Activated naive CD4-positive, alpha-beta T cell treated with anti-CD3 and anti-CD28 coated beads, Interleukin-2, amount 50 U/mL, for 24 hours (primary cell): ENCODE results near the gene OR7D2.

Source experiments
- H3K27ac Mint-ChIP-seq: one replicate; pipeline ENCODE4 v1.8.0; 2021; ENCODE audit warnings: mild to moderate bottlenecking, mixed read lengths
- H3K27me3 Mint-ChIP-seq: one replicate; pipeline ENCODE4 v1.8.0; 2021; ENCODE audit warnings: mixed read lengths
- H3K36me3 Mint-ChIP-seq: one replicate; pipeline ENCODE4 v1.8.0; 2021; ENCODE audit warnings: mixed read lengths
- H3K4me1 Mint-ChIP-seq: one replicate; pipeline ENCODE4 v1.8.0; 2021; ENCODE audit warnings: mixed read lengths
- H3K4me3 Mint-ChIP-seq: one replicate; pipeline ENCODE4 v1.8.0; 2021; ENCODE audit warnings: mild to moderate bottlenecking, mixed read lengths
- H3K9me3 Mint-ChIP-seq: one replicate; pipeline ENCODE4 v1.8.0; 2021; ENCODE audit warnings: mixed read lengths

OR7D2 gene

DNA sequence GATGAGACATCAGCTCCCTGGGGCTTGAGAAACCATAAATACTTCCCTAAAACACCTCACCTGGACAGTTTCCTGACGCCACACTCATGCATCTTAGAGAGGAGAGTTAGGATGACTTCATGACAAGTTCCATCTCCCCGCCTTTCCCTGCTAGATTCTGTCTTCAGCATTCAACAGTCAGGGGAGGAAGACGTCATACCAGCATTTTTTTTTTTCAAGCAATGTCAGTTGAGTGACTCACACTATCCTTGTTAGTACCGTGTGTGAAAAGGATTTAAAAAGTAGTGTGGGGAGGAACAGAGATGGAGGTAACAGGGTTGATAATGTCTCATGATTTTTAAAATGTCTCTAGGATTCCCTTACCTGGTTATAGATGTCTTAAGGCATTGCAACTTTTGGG, at the start of gene OR7D2:
Gene OR7D2 (plus strand): TSS at position 79 of the 400 bp plus-strand sequence. CDS start 6,803 bp downstream, outside the sequence.
- Mint-ChIP-seq H3K27ac (no peak within 1 kb of the TSS), H3K36me3 (no peaks in the 10 kb centered on the region), H3K4me1 (no peaks in the 10 kb centered on the region), H3K27me3 (peaks cover 3% of the 10 kb centered on the region), H3K9me3 (peaks cover 5% of the 10 kb centered on the region), H3K4me3 (no peak within 1 kb of the TSS)

DNA sequence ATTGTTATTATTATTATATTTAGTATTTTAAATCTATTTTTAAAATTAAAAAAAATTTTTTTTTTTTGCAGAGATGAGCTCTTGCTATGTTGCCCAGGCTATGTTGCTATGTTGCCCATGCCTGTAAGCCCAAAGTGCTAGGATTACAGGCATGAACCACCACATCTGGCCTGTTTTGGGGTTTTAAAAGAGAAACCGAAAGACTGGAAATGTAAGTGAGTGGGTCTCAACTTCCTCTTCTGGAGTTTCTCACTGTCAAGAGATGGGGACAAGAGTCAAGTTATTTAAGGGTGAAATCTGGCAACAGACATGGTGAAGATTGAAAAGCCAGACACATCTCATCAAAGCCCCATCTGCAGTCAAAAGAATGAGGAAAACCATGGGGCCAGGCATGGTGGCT, 47.8 kb upstream of the OR7D2 start:
- H3K4me3 Mint-ChIP-seq: no peak overlapping the region
- H3K4me1 Mint-ChIP-seq: peaks cover 8% of the 10 kb centered on the region
- no peaks in the 10 kb centered on the region for H3K36me3 Mint-ChIP-seq
- no peaks in the 10 kb centered on the region for H3K9me3 Mint-ChIP-seq
- peaks cover 5% of the 10 kb centered on the region for H3K27me3 Mint-ChIP-seq
- H3K27ac Mint-ChIP-seq: no peak overlapping the region

- Mint-ChIP-seq H3K27ac (no peak overlapping the region), H3K36me3 (no peaks in the 10 kb centered on the region), H3K27me3 (peaks cover 2% of the 10 kb centered on the region), H3K4me1 (peaks cover 13% of the 10 kb centered on the region), H3K4me3 (no peak overlapping the region), H3K9me3 (no peaks in the 10 kb centered on the region)
Observed at GRCh38 chr19:9132422-9132821, 46.4 kb upstream of the OR7D2 start.

DNA sequence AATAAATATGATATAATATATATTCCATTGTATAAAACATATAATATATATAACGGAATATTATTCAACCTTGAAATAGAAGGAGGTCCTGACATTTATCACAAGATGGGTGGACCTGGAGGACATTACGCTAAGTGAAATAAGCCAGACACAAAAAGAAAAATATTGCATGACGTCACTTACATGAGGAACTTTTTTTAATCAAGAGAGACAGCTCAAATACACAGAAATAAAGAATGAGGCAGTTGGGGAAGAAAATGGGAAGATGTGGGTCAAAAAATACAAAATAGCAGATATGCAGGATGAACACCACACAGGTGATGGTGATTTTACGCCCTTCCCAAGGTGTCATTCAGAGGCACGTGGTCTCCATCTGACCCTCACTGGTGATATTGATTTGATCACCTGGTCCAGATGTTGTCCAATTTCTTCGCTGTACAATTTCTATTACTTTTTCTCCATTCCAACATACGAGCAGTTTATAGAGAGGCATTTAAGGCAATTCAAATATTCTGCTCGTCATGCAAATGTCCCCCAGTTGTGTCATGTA, 39.1 kb upstream of the OR7D2 start:
- Mint-ChIP-seq H3K27ac (peak overlapping the region; percentile 97), H3K4me1 (peaks cover 42% of the 10 kb centered on the region), H3K4me3 (peak overlapping the region; percentile 94), H3K9me3 (no peaks in the 10 kb centered on the region), H3K36me3 (peaks cover 17% of the 10 kb centered on the region), H3K27me3 (no peaks in the 10 kb centered on the region)

- Mint-ChIP-seq H3K36me3 (peaks cover 21% of the 10 kb centered on the region), H3K27ac (peak within 1 kb of the TSS; percentile 97), H3K27me3 (no peaks in the 10 kb centered on the region), H3K9me3 (no peaks in the 10 kb centered on the region), H3K4me1 (peaks cover 42% of the 10 kb centered on the region), H3K4me3 (peak within 1 kb of the TSS; percentile 94)
Observed at GRCh38 chr19:9140159-9140874, 38.5 kb upstream of the OR7D2 start, which contains the start of gene ZNF317. Gene ZNF317 (plus strand): TSS chr19:9140397. CDS start chr19:9156017, 15,620 bp downstream.

GRCh38 chr19:9144920-9145319, 33.9 kb upstream of the OR7D2 start:
- H3K36me3 Mint-ChIP-seq: peaks cover 48% of the 10 kb centered on the region
- no peaks in the 10 kb centered on the region for H3K27me3 Mint-ChIP-seq
- H3K9me3 Mint-ChIP-seq: peaks cover 5% of the 10 kb centered on the region
- no peak overlapping the region for H3K4me3 Mint-ChIP-seq
- peaks cover 61% of the 10 kb centered on the region for H3K4me1 Mint-ChIP-seq
- no peak overlapping the region for H3K27ac Mint-ChIP-seq

GRCh38 chr19:9146882-9147281, 31.9 kb upstream of the OR7D2 start:
- peaks cover 10% of the 10 kb centered on the region for H3K9me3 Mint-ChIP-seq
- H3K4me3 Mint-ChIP-seq: peak overlapping the region; percentile 30
- H3K36me3 Mint-ChIP-seq: peaks cover 62% of the 10 kb centered on the region
- peaks cover 69% of the 10 kb centered on the region for H3K4me1 Mint-ChIP-seq
- no peak overlapping the region for H3K27ac Mint-ChIP-seq
- no peaks in the 10 kb centered on the region for H3K27me3 Mint-ChIP-seq

DNA sequence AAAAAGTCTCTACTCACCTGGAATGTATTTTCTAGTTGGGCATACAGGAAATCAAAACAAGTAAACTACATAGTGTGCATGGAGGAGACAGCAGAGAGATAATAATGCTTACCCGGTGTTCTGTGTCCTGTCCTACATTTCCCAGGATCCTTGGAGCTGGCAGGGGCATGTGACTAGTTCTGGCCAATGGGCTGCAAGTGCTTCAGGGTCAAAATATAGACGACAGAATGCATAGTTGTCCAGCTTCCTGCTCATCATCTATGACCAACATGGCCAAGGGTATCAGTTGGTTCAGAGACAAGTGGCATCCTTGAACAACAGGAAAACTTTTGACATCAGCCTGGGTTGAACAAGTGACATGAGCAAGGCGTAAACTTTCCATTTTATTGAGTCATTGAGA, 30.1 kb upstream of the OR7D2 start:
- H3K4me3 Mint-ChIP-seq: no peak overlapping the region
- H3K27me3 Mint-ChIP-seq: no peaks in the 10 kb centered on the region
- H3K27ac Mint-ChIP-seq: peak overlapping the region; percentile 65
- peaks cover 21% of the 10 kb centered on the region for H3K9me3 Mint-ChIP-seq
- peaks cover 69% of the 10 kb centered on the region for H3K36me3 Mint-ChIP-seq
- H3K4me1 Mint-ChIP-seq: peaks cover 66% of the 10 kb centered on the region

GRCh38 chr19:9149997-9150396, 28.8 kb upstream of the OR7D2 start:
- no peaks in the 10 kb centered on the region for H3K27me3 Mint-ChIP-seq
- peaks cover 72% of the 10 kb centered on the region for H3K36me3 Mint-ChIP-seq
- no peak overlapping the region for H3K27ac Mint-ChIP-seq
- no peak overlapping the region for H3K4me3 Mint-ChIP-seq
- peaks cover 23% of the 10 kb centered on the region for H3K9me3 Mint-ChIP-seq
- peaks cover 69% of the 10 kb centered on the region for H3K4me1 Mint-ChIP-seq

DNA sequence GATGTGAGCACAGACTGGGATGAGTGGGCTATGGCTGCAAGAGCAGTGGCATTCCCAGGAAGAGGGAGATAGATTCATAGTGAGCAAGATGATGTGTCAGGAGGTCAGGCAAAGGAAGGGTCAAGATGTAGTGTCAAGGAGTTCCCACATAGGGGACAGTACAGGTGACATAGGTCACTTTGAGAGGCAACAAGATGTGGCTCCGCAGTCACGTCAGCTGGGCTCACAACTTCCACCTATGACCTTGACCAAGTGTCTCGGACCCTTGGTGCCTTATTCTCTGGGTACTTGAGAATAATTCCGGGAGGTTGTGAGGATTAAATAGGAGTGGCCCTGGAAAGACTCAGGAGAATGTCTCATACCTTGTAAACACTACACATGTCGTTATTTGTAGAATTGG, 28.1 kb upstream of the OR7D2 start:
- peaks cover 72% of the 10 kb centered on the region for H3K36me3 Mint-ChIP-seq
- peaks cover 75% of the 10 kb centered on the region for H3K4me1 Mint-ChIP-seq
- H3K4me3 Mint-ChIP-seq: no peak overlapping the region
- no peaks in the 10 kb centered on the region for H3K27me3 Mint-ChIP-seq
- H3K27ac Mint-ChIP-seq: no peak overlapping the region
- peaks cover 20% of the 10 kb centered on the region for H3K9me3 Mint-ChIP-seq

DNA sequence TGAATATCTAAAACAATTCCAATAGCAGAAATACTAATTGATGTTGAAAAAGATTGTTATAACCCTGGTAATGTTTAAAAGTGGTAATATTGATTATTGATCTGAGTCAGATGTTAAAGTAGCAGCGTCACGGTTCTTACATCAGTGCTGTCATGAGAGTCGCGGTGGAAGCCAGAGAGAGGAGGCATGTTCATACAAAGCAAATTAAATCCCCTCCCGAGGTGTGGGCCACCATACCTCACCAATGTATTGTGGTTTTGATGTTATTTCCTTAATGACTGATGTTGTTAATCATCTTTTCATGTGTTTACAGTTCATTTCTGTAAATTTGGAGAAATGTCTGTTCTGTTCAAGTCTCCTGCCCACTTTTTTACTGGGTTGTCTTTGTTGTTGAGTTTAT, 27.4 kb upstream of the OR7D2 start:
- Mint-ChIP-seq H3K9me3 (peaks cover 18% of the 10 kb centered on the region), H3K27ac (no peak overlapping the region), H3K4me1 (peaks cover 75% of the 10 kb centered on the region)

DNA sequence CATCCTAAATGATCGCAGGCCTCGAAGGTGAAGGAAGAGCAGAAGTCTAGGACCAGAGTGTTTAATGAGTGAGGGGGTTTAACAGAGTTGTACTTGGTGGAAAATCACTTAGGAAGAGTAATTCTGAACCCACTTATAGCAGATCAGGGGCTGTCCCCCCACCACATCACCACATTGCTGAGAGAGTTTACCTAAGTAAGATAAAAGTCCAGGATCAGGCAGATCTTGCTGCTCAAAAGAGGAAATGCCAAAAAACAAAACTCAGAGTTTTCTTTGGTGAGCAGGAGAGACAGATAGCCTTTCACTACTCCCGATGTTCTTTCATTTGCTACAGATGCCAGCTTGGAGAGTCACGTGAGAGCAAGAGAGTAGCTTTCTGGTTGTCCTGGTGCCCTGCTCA, 23.2 kb upstream of the OR7D2 start:
- Mint-ChIP-seq H3K4me1 (peaks cover 40% of the 10 kb centered on the region), H3K4me3 (no peak overlapping the region), H3K27ac (no peak overlapping the region)

More for the DNA sequence above, 27.4 kb upstream of the OR7D2 start:
- Mint-ChIP-seq H3K36me3 (peaks cover 75% of the 10 kb centered on the region), H3K4me3 (no peak overlapping the region), H3K27me3 (no peaks in the 10 kb centered on the region)

GRCh38 chr19:9156304-9156703, 22.5 kb upstream of the OR7D2 start:
- Mint-ChIP-seq H3K27me3 (no peaks in the 10 kb centered on the region), H3K4me3 (no peak overlapping the region), H3K9me3 (peaks cover 21% of the 10 kb centered on the region), H3K4me1 (peaks cover 33% of the 10 kb centered on the region), H3K27ac (no peak overlapping the region), H3K36me3 (peaks cover 80% of the 10 kb centered on the region)

More for the DNA sequence above, 23.2 kb upstream of the OR7D2 start:
- H3K9me3 Mint-ChIP-seq: peaks cover 21% of the 10 kb centered on the region
- H3K27me3 Mint-ChIP-seq: no peaks in the 10 kb centered on the region
- peaks cover 79% of the 10 kb centered on the region for H3K36me3 Mint-ChIP-seq

- peaks cover 6% of the 10 kb centered on the region for H3K9me3 Mint-ChIP-seq
Observed at GRCh38 chr19:9159891-9160290, 18.9 kb upstream of the OR7D2 start.

DNA sequence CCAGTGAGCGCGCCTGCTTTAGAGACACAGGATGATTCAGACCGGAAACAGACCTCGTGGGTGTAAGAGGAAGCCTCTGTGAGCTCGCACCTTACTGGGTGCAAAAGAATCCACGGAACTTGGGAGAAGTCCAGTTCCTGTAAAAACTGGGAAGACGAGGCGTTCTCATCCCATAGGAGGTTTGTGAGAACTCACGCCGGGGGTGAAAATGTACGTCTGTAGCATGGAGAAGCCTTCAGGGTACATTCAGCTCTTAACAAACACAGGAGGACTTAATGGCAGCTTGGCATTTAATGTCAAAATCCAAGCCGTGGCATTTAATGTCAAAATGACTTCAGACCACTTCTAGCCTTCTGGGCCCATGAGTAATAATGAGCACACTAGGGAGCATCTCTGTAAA, 17.4 kb upstream of the OR7D2 start:
- Mint-ChIP-seq H3K4me3 (no peak overlapping the region), H3K27ac (no peak overlapping the region), H3K9me3 (peaks cover 10% of the 10 kb centered on the region), H3K4me1 (no peaks in the 10 kb centered on the region), H3K36me3 (peaks cover 74% of the 10 kb centered on the region), H3K27me3 (no peaks in the 10 kb centered on the region)

More at GRCh38 chr19:9159891-9160290, 18.9 kb upstream of the OR7D2 start:
- Mint-ChIP-seq H3K4me3 (no peak overlapping the region), H3K36me3 (peaks cover 78% of the 10 kb centered on the region), H3K27me3 (no peaks in the 10 kb centered on the region), H3K27ac (no peak overlapping the region), H3K4me1 (peaks cover 7% of the 10 kb centered on the region)

DNA sequence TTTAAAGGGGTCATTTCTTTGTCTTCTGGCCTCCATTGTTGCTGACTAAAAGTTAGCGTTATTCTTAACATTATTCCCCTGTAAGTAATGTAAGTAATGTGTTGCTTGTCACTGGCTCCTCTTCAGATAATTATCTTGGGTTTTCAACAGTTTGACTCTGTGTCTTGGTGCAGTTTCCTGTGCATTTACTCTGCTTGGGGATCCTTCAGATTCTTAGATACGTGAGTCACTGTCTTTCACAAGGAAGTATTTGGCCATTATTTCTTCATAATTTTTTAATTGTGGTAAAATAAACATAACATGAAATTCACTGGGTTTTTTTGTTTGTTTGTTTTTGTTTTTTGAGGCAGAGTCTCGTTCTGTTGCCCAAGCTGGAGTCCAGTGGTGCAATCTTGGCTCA, 13.5 kb upstream of the OR7D2 start:
- no peak overlapping the region for H3K4me3 Mint-ChIP-seq
- H3K4me1 Mint-ChIP-seq: no peaks in the 10 kb centered on the region
- no peaks in the 10 kb centered on the region for H3K27me3 Mint-ChIP-seq
- H3K36me3 Mint-ChIP-seq: peaks cover 48% of the 10 kb centered on the region
- H3K9me3 Mint-ChIP-seq: peaks cover 10% of the 10 kb centered on the region
- no peak overlapping the region for H3K27ac Mint-ChIP-seq
